Measurements from ENCODE around the gene DNAJB2. TPM values are rescaled to one million over a fixed set of nuclear protein-coding genes. Genes with fewer than 3 reads are reported as not detected.

Gene DNAJB2
- total RNA-seq, 4 donors from 2014 or later: 125 to 152 (median 140) TPM

- 39 to 62% methylated on average over 3 of the region's 3 CpGs for WGBS, 2 donors
- intact Hi-C loops (cut with DNase I; ENCODE audit: low total_unique reads): no loop called here
- H3K4me3 ChIP-seq (ENCODE audit: low read depth, poor library complexity, severe bottlenecking): no peak overlapping the region
- peak in 1 of 2 donors; percentile 78 for DNase-seq (ENCODE audit: low spot score in 2 of 2)
- TF ChIP-seq CTCF (IDR thresholded peaks at IDR 0.05): no peak
- TF ChIP-seq POLR2A (IDR thresholded peaks at IDR 0.05): no peak
Measured at GRCh38 chr2:219273937-219274336, 5.2 kb upstream of the DNAJB2 start.

- H3K4me3 ChIP-seq (ENCODE audit: low read depth, poor library complexity, severe bottlenecking): no peak overlapping the region
- intact Hi-C loops (cut with DNase I; ENCODE audit: low total_unique reads): no loop called here
- WGBS, 2 donors: 30 to 36% methylated on average over 6 of the region's 6 CpGs
- no peak for TF ChIP-seq POLR2A (IDR thresholded peaks at IDR 0.05)
- no peak for TF ChIP-seq CTCF (IDR thresholded peaks at IDR 0.05)
- DNase-seq (ENCODE audit: low spot score in 2 of 2): no peak
Measured at GRCh38 chr2:219274361-219274921, 4.7 kb upstream of the DNAJB2 start.

GRCh38 chr2:219277703-219278654 lies 1.2 kb upstream of the DNAJB2 start:
- TF ChIP-seq CTCF (IDR thresholded peaks at IDR 0.05) (peak in 2 of 3 donors; percentile 3 to 94), POLR2A (IDR thresholded peaks at IDR 0.05) (no peak)

GRCh38 chr2:219278655-219279150 lies 463 bp upstream of the DNAJB2 start:
- intact Hi-C loops (cut with DNase I; ENCODE audit: low total_unique reads): no loop called here
- no peak for DNase-seq (ENCODE audit: low spot score in 2 of 2)
- WGBS, 2 donors: 11 to 16% methylated on average over 9 of the region's 9 CpGs
- TF ChIP-seq CTCF (IDR thresholded peaks at IDR 0.05) (no peak), POLR2A (IDR thresholded peaks at IDR 0.05) (no peak)
- H3K4me3 ChIP-seq (ENCODE audit: low read depth, poor library complexity, severe bottlenecking): no peak overlapping the region

More at GRCh38 chr2:219277703-219278654, 1.2 kb upstream of the DNAJB2 start:
- 20 to 21% methylated on average over 25 of the region's 25 CpGs for WGBS, 2 donors
- intact Hi-C loops (cut with DNase I; ENCODE audit: low total_unique reads): no loop called here
- H3K4me3 ChIP-seq (ENCODE audit: low read depth, poor library complexity, severe bottlenecking): no peak overlapping the region
- peak; percentile 82 to 97 for DNase-seq (ENCODE audit: low spot score in 2 of 2)

- DNase-seq (ENCODE audit: low spot score in 2 of 2): no peak
- intact Hi-C loops (cut with DNase I; ENCODE audit: low total_unique reads): no loop called here
- H3K4me3 ChIP-seq (ENCODE audit: low read depth, poor library complexity, severe bottlenecking): peak overlapping the region; percentile 64
- 44 to 45% methylated on average over 12 of the region's 12 CpGs for WGBS, 2 donors
- TF ChIP-seq POLR2A (IDR thresholded peaks at IDR 0.05) (no peak), CTCF (IDR thresholded peaks at IDR 0.05) (no peak)
Measured at GRCh38 chr2:219279916-219280516, 850 bp downstream of the DNAJB2 start.

Data from lower leg skin (tissue), 4 donors.